ENCODE measurements around the gene TSPO. TPM values are rescaled to one million over a fixed set of nuclear protein-coding genes. Genes with fewer than 3 reads are reported as not detected.

The TSPO gene
- total RNA-seq, 1 donor from 2014 or later: 38.9 TPM

- Mint-ChIP-seq H3K27ac (ENCODE audit: unreplicated experiment) (no peak overlapping the region), H3K4me3 (ENCODE audit: unreplicated experiment) (no peak overlapping the region), H3K4me1 (ENCODE audit: unreplicated experiment) (peaks cover 9% of the 10 kb centered on the region), H3K27me3 (ENCODE audit: unreplicated experiment) (peaks cover 5% of the 10 kb centered on the region), H3K36me3 (ENCODE audit: low read depth, unreplicated experiment) (peaks cover 4% of the 10 kb centered on the region), H3K9me3 (ENCODE audit: unreplicated experiment) (no peaks in the 10 kb centered on the region)
- no peak for DNase-seq (ENCODE audit: low spot score)
- no peak for TF ChIP-seq CTCF (IDR thresholded peaks at IDR 0.05; ENCODE audit: unreplicated experiment)
These were observed 24.0 kb upstream of the TSPO start for GRCh38 chr22:43127166-43127908.

GRCh38 chr22:43128116-43128515 is 23.2 kb upstream of the TSPO start:
- H3K9me3 Mint-ChIP-seq (ENCODE audit: unreplicated experiment): no peaks in the 10 kb centered on the region
- peaks cover 4% of the 10 kb centered on the region for H3K36me3 Mint-ChIP-seq (ENCODE audit: low read depth, unreplicated experiment)
- peaks cover 5% of the 10 kb centered on the region for H3K27me3 Mint-ChIP-seq (ENCODE audit: unreplicated experiment)
- no peak overlapping the region for H3K27ac Mint-ChIP-seq (ENCODE audit: unreplicated experiment)
- no peak for DNase-seq (ENCODE audit: low spot score)
- H3K4me1 Mint-ChIP-seq (ENCODE audit: unreplicated experiment): peaks cover 9% of the 10 kb centered on the region
- TF ChIP-seq CTCF (IDR thresholded peaks at IDR 0.05; ENCODE audit: unreplicated experiment): no peak
- no peak overlapping the region for H3K4me3 Mint-ChIP-seq (ENCODE audit: unreplicated experiment)

- Mint-ChIP-seq H3K4me3 (ENCODE audit: unreplicated experiment) (no peak overlapping the region), H3K27ac (ENCODE audit: unreplicated experiment) (no peak overlapping the region), H3K4me1 (ENCODE audit: unreplicated experiment) (peaks cover 9% of the 10 kb centered on the region), H3K27me3 (ENCODE audit: unreplicated experiment) (peaks cover 5% of the 10 kb centered on the region), H3K9me3 (ENCODE audit: unreplicated experiment) (no peaks in the 10 kb centered on the region), H3K36me3 (ENCODE audit: low read depth, unreplicated experiment) (peaks cover 11% of the 10 kb centered on the region)
- TF ChIP-seq CTCF (IDR thresholded peaks at IDR 0.05; ENCODE audit: unreplicated experiment): no peak
- DNase-seq (ENCODE audit: low spot score): no peak
These were observed 22.4 kb upstream of the TSPO start for GRCh38 chr22:43128928-43129424.

- DNase-seq (ENCODE audit: low spot score): no peak
- peaks cover 12% of the 10 kb centered on the region for H3K36me3 Mint-ChIP-seq (ENCODE audit: low read depth, unreplicated experiment)
These were observed 21.6 kb upstream of the TSPO start for GRCh38 chr22:43129426-43130425.

More at GRCh38 chr22:43129426-43130425, 21.6 kb upstream of the TSPO start:
- H3K4me3 Mint-ChIP-seq (ENCODE audit: unreplicated experiment): no peak overlapping the region
- H3K27me3 Mint-ChIP-seq (ENCODE audit: unreplicated experiment): peaks cover 5% of the 10 kb centered on the region
- TF ChIP-seq CTCF (IDR thresholded peaks at IDR 0.05; ENCODE audit: unreplicated experiment): no peak
- H3K9me3 Mint-ChIP-seq (ENCODE audit: unreplicated experiment): no peaks in the 10 kb centered on the region
- no peak overlapping the region for H3K27ac Mint-ChIP-seq (ENCODE audit: unreplicated experiment)
- H3K4me1 Mint-ChIP-seq (ENCODE audit: unreplicated experiment): peaks cover 9% of the 10 kb centered on the region

Data from endothelial cell (in vitro differentiated cells).